HG02943 (cell line): ENCODE measurements around the gene CNKSR1.

Experiments used
- ATAC-seq: cut with Tn5 transposase; IDR thresholded peaks from one replicate; pipeline ENCODE4 v1.9.1; 2021; ENCODE audit warnings: mild to moderate bottlenecking, low read depth, moderate library complexity; ENCODE audit not compliant: unreplicated experiment

The CNKSR1 gene

GRCh38 chr1:26182383-26182696, 5.0 kb downstream of the CNKSR1 start:
- ATAC-seq, result no peak

GRCh38 chr1:26184086-26184485, 6.8 kb downstream of the CNKSR1 start:
- no peak for ATAC-seq

- no peak for ATAC-seq
Observed at GRCh38 chr1:26184883-26185282, 7.6 kb downstream of the CNKSR1 start.

- no peak for ATAC-seq
Observed at GRCh38 chr1:26187882-26188281, 10.6 kb downstream of the CNKSR1 start.

GRCh38 chr1:26188477-26188876, 11.2 kb downstream of the CNKSR1 start:
- no peak for ATAC-seq

GRCh38 chr1:26189331-26189730, 12.0 kb downstream of the CNKSR1 start:
- no peak for ATAC-seq

- ATAC-seq, result no peak
Observed at GRCh38 chr1:26189751-26190275, 12.5 kb downstream of the CNKSR1 start.

- no peak for ATAC-seq
Observed at GRCh38 chr1:26190373-26190987, 13.2 kb downstream of the CNKSR1 start, which contains the start of gene CATSPER4. CATSPER4 (plus strand) TSS chr1:26190602; CDS start chr1:26190628, 26 bp downstream.

GRCh38 chr1:26191739-26192138, 14.4 kb downstream of the CNKSR1 start:
- ATAC-seq, result no peak

- no peak for ATAC-seq
Observed at GRCh38 chr1:26195805-26196204, 18.5 kb downstream of the CNKSR1 start.

- ATAC-seq, result no peak
Observed at GRCh38 chr1:26197301-26197700, 20.0 kb downstream of the CNKSR1 start.

- ATAC-seq, result no peak
Observed at GRCh38 chr1:26197813-26198212, 20.5 kb downstream of the CNKSR1 start.

GRCh38 chr1:26200413-26200812, 23.1 kb downstream of the CNKSR1 start:
- ATAC-seq, result no peak

- ATAC-seq, result no peak
Observed at GRCh38 chr1:26203642-26204318, 26.5 kb downstream of the CNKSR1 start.

- no peak for ATAC-seq
Observed at GRCh38 chr1:26210147-26210870, 33.0 kb downstream of the CNKSR1 start.

GRCh38 chr1:26212726-26213125, 35.4 kb downstream of the CNKSR1 start:
- ATAC-seq, result no peak

- ATAC-seq, result no peak
Observed at GRCh38 chr1:26213335-26213905, 36.1 kb downstream of the CNKSR1 start.

- no peak for ATAC-seq
Observed at GRCh38 chr1:26215246-26215645, 38.0 kb downstream of the CNKSR1 start.

- ATAC-seq, result no peak
Observed at GRCh38 chr1:26218906-26219494, 41.7 kb downstream of the CNKSR1 start.

- no peak for ATAC-seq
Observed at GRCh38 chr1:26220199-26220912, 43.1 kb downstream of the CNKSR1 start.
